Mucosa of rectum (tissue), 2 donors: ENCODE measurements around the gene FILIP1L.
A peak's percentile ranks its signal among the peaks of the same experiment; 100 is the strongest.

Experiments
- H3K27ac ChIP-seq, 2 donors: one replicate each; pipeline ENCODE4 v1.7.0; 2013; ENCODE audit warnings: inconsistent platforms in 2 of 2, low read depth in 2 of 2, low read length in 2 of 2
- H3K27me3 ChIP-seq, 2 donors: one replicate each; pipeline ENCODE4 v1.7.0; 2013; ENCODE audit warnings: low read length in 2 of 2; ENCODE audit not compliant: control insufficient read depth in 2 of 2, insufficient read depth in 2 of 2
- H3K36me3 ChIP-seq, 2 donors: one replicate each; pipeline ENCODE4 v1.7.0; 2013; ENCODE audit warnings: low read length in 2 of 2; ENCODE audit not compliant: control insufficient read depth in 2 of 2, insufficient read depth in 2 of 2
- H3K4me1 ChIP-seq, 2 donors: one replicate each; pipeline ENCODE4 v1.7.0; 2013; ENCODE audit warnings: low read length in 2 of 2, mild to moderate bottlenecking in 1 of 2; ENCODE audit not compliant: control insufficient read depth in 2 of 2, insufficient read depth in 2 of 2
- H3K4me3 ChIP-seq, 2 donors: one replicate each; pipeline ENCODE4 v1.7.0; 2013; ENCODE audit warnings: low read length in 2 of 2
- H3K9ac ChIP-seq, 2 donors: one replicate each; pipeline ENCODE4 v1.7.0; 2013; ENCODE audit warnings: low read length in 2 of 2, low read depth in 1 of 2, mild to moderate bottlenecking in 1 of 2
- H3K9me3 ChIP-seq, 2 donors: one replicate each; pipeline ENCODE4 v1.7.0; 2013; ENCODE audit warnings: low read length in 2 of 2; ENCODE audit not compliant: control insufficient read depth in 2 of 2
- donor health status: healthy.
- donor health status: Normal muscosa, but diverticular disease.

Gene FILIP1L

GRCh38 chr3:99931059-99931458, 183.2 kb downstream of the FILIP1L start:
- Histone ChIP-seq H3K9ac (no peak overlapping the region), H3K27me3 (no peaks in the 10 kb centered on the region), H3K9me3 (no peaks in the 10 kb centered on the region), H3K27ac (no peak overlapping the region), H3K4me3 (no peak overlapping the region), H3K36me3 (no peaks in the 10 kb centered on the region), H3K4me1 (peaks cover 6 to 9% of the 10 kb centered on the region in 2 donors)

GRCh38 chr3:99929745-99930139, 184.6 kb downstream of the FILIP1L start:
- no peak overlapping the region for H3K9ac ChIP-seq
- H3K27ac ChIP-seq: peak overlapping the region; percentile 38 to 49
- H3K4me1 ChIP-seq: peaks cover 6 to 8% of the 10 kb centered on the region in 2 donors

GRCh38 chr3:99928771-99929744, 185.2 kb downstream of the FILIP1L start:
- H3K27ac ChIP-seq: peak overlapping the region; percentile 38 to 49

More at GRCh38 chr3:99929745-99930139, 184.6 kb downstream of the FILIP1L start:
- Histone ChIP-seq H3K27me3 (no peaks in the 10 kb centered on the region), H3K9me3 (no peaks in the 10 kb centered on the region), H3K4me3 (no peak overlapping the region), H3K36me3 (no peaks in the 10 kb centered on the region)

GRCh38 chr3:99927671-99928457, 186.4 kb downstream of the FILIP1L start:
- Histone ChIP-seq H3K9me3 (no peaks in the 10 kb centered on the region), H3K4me1 (peaks cover 5 to 8% of the 10 kb centered on the region in 2 donors), H3K27ac (peak overlapping the region; percentile 41 to 56), H3K36me3 (no peaks in the 10 kb centered on the region), H3K4me3 (no peak overlapping the region), H3K9ac (no peak overlapping the region), H3K27me3 (no peaks in the 10 kb centered on the region)

More at GRCh38 chr3:99928771-99929744, 185.2 kb downstream of the FILIP1L start:
- H3K27me3 ChIP-seq: no peaks in the 10 kb centered on the region
- H3K9ac ChIP-seq: no peak overlapping the region
- H3K4me1 ChIP-seq: peaks cover 5 to 8% of the 10 kb centered on the region in 2 donors
- H3K36me3 ChIP-seq: no peaks in the 10 kb centered on the region
- H3K4me3 ChIP-seq: no peak overlapping the region
- H3K9me3 ChIP-seq: no peaks in the 10 kb centered on the region

- Histone ChIP-seq H3K4me3 (no peak overlapping the region), H3K36me3 (no peaks in the 10 kb centered on the region), H3K9me3 (no peaks in the 10 kb centered on the region), H3K4me1 (peaks cover 12 to 18% of the 10 kb centered on the region in 2 donors), H3K27ac (peak overlapping the region in 1 of 2 donors; percentile 12), H3K27me3 (no peaks in the 10 kb centered on the region), H3K9ac (no peak overlapping the region)
Observed at GRCh38 chr3:99925584-99926230, 188.6 kb downstream of the FILIP1L start.

GRCh38 chr3:99923873-99924272, 190.4 kb downstream of the FILIP1L start:
- no peak overlapping the region for H3K4me3 ChIP-seq
- H3K4me1 ChIP-seq: peaks cover 12 to 32% of the 10 kb centered on the region in 2 donors
- no peak overlapping the region for H3K27ac ChIP-seq
- no peaks in the 10 kb centered on the region for H3K27me3 ChIP-seq
- H3K9ac ChIP-seq: no peak overlapping the region
- H3K36me3 ChIP-seq: no peaks in the 10 kb centered on the region
- no peaks in the 10 kb centered on the region for H3K9me3 ChIP-seq

GRCh38 chr3:99921986-99922385, 192.3 kb downstream of the FILIP1L start:
- Histone ChIP-seq H3K27me3 (no peaks in the 10 kb centered on the region), H3K4me3 (no peak overlapping the region), H3K36me3 (no peaks in the 10 kb centered on the region), H3K9ac (no peak overlapping the region), H3K4me1 (peaks cover 9 to 32% of the 10 kb centered on the region in 2 donors), H3K27ac (no peak overlapping the region), H3K9me3 (no peaks in the 10 kb centered on the region)

- H3K27ac ChIP-seq: peak overlapping the region; percentile 86 to 90
- no peaks in the 10 kb centered on the region for H3K27me3 ChIP-seq
- H3K9me3 ChIP-seq: no peaks in the 10 kb centered on the region
- peak overlapping the region; percentile 27 to 44 for H3K4me3 ChIP-seq
- peak overlapping the region in 1 of 2 donors; percentile 33 for H3K9ac ChIP-seq
- H3K4me1 ChIP-seq: peaks cover 9 to 32% of the 10 kb centered on the region in 2 donors
- no peaks in the 10 kb centered on the region for H3K36me3 ChIP-seq
Observed at GRCh38 chr3:99921377-99921695, 193.0 kb downstream of the FILIP1L start.

GRCh38 chr3:99920481-99921376, 193.6 kb downstream of the FILIP1L start:
- H3K4me1 ChIP-seq: peaks cover 9 to 31% of the 10 kb centered on the region in 2 donors
- peak overlapping the region in 1 of 2 donors; percentile 33 for H3K9ac ChIP-seq
- H3K4me3 ChIP-seq: peak overlapping the region; percentile 27 to 44
- peak overlapping the region; percentile 86 to 90 for H3K27ac ChIP-seq
- no peaks in the 10 kb centered on the region for H3K36me3 ChIP-seq
- H3K27me3 ChIP-seq: no peaks in the 10 kb centered on the region
- H3K9me3 ChIP-seq: no peaks in the 10 kb centered on the region
